Stimulated activated CD4-positive, alpha-beta T cell treated with anti-CD3 and anti-CD28 coated beads, Interleukin-15, amount 100 ng/mL, for 48 hours (primary cell): ENCODE data around the gene CSNK2A1.
"Not testable (repeated sequence)": the region's sequence is repeated elsewhere in the genome, so short reads cannot be mapped to it uniquely, and the experiment has no call there.

Source experiments
- DNase-seq, 2 donors: peaks; one replicate each; pipeline ENCODE4 v3.0.0-alpha.2; 2020; ENCODE audit warnings: low read depth in 2 of 2

The CSNK2A1 gene

DNA sequence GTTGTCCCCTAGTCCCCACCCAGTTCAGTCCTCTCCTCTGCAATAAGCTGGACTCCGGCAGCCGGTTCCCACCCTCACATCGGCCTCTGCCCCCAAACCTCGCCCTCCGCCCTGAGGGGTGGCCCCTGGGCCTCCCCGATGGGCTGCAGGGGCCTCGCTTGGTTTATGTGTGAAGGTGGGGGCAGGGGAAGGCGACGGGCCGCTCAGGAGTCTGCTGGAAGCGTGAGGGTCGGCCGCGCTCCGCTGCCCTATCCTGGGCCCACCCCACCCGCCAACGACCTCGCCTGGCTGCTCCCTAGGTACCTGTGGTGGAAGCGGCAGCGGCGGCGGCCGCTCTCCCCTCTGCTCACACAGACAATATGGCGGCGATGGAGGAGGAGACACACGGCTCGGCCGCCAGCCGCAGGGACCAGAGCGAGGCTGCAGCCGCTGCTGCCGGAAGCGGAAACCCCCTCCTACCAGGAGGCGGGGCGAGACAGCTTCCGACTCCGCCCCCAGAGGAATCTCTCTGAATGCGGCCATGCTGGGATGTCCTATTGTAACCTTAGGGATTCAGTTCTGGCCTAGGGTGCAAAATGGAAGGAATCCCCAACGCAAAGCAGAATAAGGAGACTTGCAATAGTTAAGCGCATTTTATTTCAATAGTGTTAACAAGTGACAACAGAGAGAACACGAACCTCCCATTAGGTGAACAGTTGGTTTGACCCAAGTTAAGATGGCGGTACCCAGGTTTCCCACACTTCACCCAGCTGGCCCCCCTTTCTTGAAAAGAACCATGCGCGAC is at the start of gene CSNK2A1:
CSNK2A1 (minus strand) TSS at position 422 of the 784 bp plus-strand sequence. CDS start 35,239 bp downstream, outside the sequence.
- DNase-seq, result peak; percentile 89 to 95

DNA sequence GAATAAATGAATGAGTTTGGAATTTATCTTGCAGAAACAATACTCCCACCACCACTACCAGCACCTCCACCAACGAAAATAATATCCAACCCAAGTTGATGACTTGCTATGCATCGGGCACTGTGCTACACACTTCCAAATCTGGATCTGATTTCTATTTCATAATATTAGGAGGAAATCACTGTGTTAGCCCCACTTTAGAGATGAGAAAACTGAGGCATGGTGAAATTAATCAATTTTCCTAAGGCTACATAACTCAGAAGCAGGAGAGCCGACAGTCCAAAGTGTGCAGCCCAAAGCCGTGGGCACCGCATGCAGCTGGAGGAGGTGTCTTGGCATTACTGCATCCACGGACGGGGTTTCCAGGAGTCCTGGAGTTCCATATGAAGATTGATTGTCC is 48.9 kb upstream of the CSNK2A1 start:
- DNase-seq, result no peak

DNA sequence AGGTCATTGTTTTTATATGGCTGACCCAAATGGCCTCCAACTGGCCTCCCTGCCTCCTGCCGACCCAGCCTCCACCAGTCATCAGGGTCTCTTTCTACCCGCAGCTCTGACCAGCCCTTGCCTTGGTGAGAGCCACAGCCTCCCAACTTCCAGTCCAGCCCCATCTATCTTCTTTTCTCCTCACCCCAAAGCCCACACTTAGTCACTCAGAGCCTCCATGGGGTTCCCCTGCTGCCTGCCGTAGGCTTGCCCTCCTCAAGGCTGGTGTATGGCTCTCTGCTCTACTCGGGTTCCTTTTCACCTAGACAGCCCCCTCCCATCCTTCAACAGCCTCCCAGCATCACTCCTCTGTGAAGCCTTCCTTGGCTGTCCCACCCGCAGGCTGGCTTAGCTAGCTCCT is 48.4 kb upstream of the CSNK2A1 start:
- DNase-seq, result no peak

DNA sequence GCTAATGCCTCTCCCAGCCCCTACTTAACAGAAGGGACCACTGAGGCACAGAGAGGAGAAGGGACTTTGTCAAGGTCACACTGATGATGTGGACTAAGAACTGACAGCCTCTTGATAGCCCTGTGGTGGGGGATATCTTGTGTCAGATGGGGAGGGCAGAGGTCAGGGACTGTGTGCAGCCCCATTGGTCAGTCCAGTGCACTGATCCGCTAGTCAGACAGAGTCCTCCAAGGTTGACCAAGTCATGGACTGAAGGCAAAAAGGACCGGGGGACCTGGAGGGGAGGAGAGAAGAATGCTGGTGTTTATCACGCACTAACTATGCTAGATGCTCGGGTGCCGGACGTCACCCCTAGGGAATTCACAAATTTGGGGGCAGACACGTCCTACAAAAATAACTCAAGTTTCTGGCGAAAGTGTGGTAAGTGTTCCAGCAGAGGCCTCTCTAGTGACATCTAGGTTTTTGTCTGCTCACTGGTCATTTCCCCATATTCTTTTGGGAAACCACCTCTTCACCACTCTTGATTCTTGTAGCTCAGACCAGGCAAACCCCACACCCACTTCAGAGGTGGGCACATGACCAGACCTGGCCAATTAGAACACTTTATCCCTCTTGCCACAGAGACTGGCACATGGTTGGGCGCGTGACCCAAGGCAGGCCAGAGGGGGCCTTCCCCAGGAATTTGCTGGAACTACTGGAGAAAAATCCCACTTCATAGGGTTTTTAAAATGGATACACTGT is 45.5 kb upstream of the CSNK2A1 start:
- no peak for DNase-seq

DNA sequence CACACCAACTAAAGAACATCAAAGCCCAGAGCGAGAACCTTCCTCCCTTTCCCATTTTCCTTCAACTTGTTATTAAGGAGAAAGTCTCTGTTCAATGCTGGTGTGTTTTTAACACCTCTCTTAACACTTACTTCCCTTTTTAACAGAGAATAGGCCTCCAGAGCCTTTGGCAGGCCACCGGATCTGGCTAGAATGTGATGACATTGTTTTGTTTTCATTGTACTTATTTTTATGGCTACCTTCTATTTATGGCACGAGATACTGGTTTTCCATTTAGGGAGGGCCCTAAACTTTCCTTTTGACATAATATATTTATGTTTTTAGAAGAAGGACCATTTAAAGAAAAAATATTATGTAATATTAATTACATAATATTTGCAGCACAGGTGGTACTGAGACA is 44.9 kb upstream of the CSNK2A1 start:
- DNase-seq, result no peak

DNA sequence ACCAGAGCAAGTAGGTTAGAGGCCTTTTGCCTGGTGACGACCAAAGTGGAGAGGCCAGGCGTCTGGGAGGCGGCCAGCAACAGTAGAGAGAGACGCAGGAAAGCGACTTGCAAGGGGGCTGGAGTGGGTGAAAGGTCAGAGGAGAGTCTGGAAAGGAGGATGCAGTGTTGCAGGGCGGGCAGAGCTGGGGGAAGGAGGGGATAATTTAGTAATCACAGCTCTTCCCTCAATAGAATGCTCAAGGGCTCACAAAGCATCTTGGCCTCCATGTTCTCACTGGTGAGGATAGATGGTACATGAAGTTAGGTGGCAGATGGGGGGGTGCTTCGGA is 41.3 kb upstream of the CSNK2A1 start:
- no peak for DNase-seq

DNA sequence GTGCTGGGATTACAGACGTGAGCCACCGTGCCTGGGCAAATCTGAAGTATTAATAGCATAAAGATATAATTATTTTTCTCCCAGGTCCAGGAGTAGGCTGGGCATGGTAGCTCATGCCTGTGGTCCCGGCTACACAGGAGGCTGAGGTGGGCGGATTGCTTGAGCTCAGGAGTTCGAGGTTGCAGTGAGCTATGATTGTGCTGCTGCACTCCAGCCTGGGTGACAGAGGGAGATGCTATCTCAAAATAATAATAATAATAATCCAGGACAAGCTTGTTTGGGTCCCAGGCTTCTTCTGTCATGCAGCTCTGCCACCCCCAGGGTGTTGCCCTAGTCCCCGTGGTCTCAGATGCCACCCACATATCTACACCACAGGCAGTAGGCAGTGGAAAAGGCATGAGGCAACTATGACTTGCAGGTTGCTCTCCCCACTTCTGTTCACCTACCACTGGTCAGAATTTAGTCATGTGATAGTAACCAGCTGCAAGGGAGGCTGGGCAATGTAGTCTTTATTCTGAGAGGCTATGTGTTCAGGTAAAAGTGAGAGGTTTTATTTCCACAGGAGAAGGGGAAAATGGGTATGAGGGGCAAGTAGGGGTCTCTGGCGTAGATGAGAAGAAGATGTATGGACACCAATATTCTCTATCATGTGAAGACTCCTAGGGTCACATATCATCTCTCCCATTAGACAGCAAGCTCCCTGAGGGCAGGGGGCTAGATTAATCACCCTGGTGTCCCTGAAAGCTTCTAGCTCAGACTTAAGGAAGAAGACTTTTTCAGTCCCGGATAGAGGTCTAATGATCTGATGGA is 40.8 kb upstream of the CSNK2A1 start:
- DNase-seq, result peak in 1 of 2 donors; percentile 12

DNA sequence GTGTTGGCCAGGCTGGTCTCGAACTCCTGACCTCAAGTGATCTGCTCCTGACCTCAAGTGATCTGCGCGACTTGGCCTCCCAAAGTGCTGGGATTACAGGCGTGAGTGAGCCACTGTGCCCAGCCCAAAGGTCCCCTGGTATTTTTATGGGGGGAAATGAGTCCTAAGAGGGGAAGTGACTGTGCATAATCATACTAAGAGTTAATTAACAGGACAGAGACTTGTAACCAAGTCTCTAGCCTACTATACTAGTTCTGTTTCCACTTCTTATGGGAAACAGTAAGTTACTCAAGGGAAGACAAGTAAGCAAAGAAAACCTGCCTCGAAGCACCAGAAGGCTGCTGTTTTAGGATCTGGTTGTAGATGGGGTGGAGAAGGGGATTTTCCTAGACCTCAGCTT is 38.6 kb upstream of the CSNK2A1 start:
- no peak for DNase-seq

DNA sequence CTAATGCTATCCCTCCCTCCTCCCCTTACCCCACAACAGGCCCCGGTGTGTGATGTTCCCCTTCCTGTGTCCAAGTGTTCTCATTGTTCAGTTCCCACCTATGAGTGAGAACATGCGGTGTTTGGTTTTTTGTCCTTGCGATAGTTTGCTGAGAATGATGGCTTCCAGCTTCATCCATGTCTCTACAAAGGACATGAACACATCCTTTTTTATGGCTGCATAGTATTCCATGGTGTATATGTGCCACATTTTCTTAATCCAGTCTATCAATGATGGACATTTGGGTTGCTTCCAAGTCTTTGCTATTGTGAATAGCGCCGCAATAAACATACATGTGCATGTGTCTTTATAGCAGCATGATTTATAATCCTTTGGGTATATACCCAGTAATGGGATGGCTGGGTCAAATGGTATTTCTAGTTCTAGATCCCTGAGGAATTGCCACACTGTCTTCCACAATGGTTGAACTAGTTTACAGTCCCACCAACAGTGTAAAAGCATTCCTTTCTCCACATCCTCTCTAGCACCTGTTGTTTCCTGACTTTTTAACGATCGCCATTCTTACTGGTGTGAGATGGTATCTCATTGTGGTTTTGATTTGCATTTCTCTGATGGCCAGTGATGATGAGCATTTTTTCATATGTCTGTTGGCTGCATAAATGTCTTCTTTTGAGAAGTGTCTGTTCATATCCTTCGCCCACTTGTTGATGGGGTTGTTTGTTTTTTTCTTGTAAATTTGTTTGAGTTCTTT is 35.5 kb upstream of the CSNK2A1 start:
- not testable (repeated sequence) for DNase-seq

DNA sequence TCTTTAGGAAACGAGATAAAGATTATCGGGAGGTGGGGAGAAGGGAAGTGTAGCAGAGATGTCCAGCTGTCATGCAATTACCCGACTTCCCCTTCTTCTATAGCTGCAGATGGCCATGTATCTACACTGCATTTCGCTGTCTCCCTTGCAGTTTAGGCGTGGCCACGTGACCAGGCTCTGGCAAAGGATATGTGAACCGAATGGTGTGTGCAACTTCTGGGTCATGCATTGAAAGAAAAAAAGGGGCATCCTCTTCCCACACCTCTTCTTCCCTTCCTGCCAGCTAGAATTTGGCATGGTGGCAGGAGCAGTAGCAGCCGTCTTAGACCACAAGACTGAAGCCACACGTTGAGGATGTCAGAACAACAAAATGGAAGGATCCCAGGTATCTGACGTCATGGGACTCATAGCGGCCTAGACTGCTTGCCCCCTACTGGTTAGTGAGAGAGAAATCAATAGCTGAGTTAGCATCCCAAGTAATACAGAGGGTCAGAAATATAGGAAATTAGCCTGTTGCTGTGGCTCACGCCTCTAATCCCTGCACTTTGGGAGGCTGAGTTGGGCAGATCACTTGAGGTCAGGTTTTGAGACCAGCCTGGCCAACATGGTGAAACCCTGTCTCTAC is 33.7 kb upstream of the CSNK2A1 start:
- DNase-seq, result no peak

DNA sequence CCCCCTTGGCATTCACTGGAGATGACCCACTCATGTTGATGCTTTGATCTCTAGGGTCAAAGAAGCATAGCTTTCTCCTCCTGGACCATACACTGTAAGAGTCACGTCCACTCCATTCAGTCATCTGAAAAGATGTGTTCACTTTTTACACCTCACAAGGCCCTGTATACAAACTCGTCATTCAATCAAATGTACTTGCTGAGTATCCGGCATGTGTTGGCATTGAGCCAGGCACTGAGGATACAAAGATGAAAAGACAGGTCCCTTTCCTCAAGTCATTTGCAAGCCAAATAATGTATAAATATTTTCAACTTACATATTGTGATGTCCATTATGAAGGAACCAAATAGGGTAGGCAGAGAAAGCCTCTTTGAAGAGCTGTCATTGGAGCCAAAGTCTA is 32.6 kb upstream of the CSNK2A1 start:
- DNase-seq, result no peak

DNA sequence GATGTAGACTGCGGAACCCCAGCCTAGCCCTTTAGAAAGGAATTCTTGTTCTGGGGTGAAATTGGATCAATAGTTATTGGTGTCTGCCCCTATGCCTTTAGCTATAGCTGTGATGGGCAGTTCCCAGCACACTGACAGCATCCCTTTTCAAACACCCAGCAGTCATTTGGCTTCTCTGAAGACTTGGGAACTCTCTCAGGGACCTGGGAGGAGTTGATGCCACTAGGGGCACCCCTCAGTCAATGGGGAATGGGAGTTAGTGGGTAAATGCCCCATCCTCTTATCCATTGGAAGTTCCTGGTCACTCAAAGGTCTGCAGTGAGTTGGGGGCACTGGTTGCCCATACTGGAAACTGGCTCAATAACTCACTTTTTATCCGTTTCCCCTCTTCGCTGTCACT is 31.6 kb upstream of the CSNK2A1 start:
- no peak for DNase-seq

DNA sequence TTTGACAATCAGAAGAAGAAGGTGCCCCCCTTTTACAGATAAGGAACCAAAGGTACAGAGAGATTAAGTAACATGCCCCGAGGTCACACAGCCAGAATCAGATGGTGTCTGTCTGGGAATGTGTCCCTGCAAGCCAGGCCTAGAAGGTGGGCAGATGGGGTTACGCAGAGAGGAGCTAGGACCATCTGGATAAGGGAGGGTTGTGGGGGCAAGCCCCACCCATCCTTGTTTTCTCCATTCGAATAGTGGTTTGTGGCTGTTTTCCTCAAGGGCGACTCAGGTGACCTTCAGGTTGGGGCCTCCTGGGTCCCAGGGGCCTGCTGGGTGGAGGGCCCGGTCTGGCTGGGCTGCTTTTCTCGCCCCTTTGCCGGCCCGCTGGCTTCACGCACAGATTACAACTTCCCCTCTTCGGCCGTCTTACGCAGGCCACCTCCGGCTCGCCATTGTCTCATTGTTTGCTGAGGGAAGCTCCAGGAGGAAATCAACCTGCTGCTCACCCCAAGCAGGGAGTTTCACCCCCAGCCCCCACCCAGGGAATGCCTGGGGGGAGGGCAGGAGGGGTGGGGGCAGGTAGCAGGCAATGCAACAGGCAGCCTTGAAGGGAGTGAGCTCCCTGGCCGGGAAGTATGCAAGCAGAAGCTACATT is 30.8 kb upstream of the CSNK2A1 start:
- DNase-seq, result no peak

DNA sequence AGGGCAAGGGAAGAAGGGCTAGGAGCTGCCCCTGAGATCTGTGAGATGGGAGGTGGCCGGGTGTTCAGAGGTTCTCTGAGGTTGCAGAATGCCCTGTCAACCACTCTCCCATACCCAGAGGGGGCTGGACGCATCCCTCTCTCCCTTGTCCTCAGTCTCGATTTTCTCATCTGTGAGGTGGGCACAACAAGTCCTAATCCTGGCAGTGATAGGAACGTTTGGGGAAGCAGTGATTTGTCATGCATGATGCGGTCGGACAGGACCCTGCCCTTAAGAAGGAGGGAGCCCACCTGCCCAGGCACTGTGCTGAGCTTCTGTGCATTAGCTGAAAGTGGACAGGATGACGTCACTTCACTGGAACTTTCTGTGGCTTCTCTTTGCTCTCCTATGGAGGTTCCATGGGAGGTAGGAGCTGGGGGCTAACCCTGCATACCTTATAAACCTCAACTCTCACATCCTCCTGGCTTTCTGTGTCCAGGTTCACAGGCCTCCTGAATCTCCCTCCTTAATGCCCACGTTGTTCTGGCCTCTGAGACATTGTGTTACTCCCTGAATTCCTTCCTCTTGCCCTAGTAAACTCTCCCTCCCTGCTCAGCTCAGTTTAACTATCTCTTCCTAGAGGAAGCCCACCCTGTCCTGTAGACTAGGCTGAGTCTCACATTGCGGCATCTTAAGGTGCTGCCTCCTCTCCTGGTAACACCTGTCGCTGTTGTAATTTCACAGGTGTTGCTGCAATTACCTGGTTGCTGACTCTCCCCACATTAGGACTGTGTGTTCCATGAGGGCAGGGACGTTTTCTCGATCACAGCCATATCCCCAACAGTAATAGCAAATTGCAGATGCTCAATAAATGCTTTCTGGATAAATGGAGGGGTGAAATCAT is 30.1 kb upstream of the CSNK2A1 start:
- DNase-seq, result no peak

DNA sequence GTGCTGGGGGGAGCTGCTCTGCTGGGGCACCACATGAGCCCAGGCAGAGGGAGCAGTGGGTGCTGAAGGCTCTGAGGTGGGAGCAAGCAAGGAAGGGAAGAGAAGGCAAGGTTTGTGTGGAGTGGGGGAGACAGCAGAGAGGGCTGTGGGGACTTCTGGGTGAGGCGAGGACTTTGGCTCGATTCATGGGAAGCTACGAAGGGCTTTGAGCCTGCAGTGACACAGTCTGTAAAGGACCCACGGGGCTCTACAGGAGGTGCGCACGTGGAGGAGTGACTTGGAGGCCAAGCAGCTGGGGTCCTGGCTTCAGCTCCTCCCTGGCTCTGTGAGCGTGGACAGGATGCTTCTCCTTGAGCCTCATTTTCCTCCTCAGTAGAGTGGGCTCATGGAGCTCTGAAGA is 29.1 kb upstream of the CSNK2A1 start:
- no peak for DNase-seq

DNA sequence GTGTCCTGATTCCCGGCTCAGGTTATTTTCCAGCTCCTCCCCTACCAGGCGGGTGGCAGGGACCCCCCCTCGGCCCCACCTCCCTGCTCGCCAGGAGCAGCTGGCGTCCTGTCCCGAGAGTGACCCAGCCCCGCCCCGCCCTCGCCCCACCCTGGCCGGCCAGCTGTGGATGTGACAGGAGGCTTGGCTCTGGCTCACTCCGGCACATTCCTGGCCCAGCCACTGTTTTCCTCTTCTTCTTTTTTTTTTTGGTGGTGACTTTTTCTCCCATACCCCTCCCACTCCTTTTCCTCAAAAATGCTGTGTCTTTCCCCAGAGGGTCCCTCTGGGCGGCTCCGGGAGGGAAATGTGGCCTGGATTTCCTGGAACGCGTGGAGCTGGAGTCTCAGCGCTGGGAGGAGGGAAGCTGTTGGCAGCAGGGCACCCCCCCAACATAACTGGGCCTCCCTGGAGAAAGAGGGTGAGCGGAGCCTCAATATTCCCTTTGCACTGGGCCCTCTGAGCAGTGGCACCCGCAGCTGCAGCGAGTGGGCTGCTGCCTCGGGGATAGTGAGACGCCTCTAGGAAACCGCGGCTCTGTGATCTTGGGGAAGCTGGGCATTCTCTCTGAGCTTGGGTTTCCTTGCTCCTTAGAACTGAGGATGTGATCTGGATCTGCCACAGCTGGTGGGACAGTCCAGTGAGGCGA is 28.3 kb upstream of the CSNK2A1 start:
- no peak for DNase-seq

DNA sequence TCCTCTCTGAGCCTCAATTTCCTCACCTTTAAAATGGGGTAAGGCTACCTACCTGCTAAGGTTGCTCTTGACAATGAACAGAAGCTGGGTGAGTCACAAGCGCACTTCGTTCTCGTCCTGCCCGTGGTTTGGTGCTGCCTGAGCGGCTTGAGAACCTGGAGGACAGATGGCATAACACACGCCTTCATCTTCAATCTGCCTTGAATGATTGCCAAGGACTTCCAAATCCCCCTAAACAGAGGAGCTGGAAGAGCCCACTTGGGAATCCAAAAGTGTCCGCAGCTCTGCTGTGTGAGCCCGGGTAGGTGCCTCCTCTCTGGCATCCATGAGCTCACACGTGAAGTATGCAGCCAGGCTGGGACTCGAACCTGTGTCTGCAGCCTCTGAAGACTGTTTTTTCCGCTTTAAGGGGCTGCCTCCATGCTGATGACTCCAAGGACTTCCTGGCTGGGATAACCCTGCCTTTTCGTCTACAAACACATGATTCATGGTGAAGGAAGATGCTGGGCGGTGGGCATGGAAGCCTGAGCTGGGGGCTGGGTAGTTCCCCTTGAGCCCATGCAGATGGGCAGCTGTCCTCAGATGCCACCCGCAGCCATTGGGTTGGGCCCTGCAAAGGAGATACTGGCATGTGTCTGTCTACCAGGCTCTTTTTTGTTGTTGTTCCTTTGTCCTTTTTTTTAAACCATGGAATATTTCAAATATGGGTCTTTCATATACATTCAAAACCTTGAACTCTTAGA is 25.3 kb upstream of the CSNK2A1 start:
- no peak for DNase-seq

DNA sequence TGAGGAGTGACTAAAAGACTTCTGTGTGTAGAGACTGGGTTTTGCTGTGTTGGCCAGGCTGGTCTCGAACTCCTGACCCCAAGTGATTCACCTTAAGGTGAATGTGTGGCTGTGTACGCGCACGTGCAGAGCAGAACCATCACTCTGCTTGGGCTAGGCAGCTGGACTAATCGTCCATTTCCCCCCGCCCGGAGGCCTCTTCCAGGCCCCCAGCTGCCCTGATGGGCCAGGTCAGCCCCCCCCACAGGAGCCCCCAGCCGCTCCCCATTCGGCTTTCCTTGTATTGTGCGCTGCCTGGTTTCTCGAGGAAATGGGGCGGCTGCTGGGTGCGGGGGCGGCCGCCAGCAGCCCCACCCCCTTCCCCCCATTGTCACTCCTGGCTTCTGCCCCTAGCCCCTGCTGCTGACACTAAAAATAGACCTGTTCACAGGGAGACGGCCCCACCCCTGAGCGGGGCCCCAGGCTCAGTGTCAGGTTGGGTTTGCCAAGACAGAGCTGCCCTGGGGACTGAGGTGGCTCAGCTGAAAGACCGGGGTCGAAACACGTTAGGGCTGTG is 24.6 kb upstream of the CSNK2A1 start:
- no peak for DNase-seq
